Activated naive CD8-positive, alpha-beta T cell (primary cell): ENCODE data around the gene PPM1M.
A peak's percentile ranks its signal among the peaks of the same experiment; 100 is the strongest.

Experiments used
- H3K27ac Mint-ChIP-seq: one replicate; pipeline ENCODE4 v1.8.0; 2021; ENCODE audit warnings: mixed read lengths
- H3K27me3 Mint-ChIP-seq: one replicate; pipeline ENCODE4 v1.8.0; 2021; ENCODE audit warnings: mixed read lengths
- H3K36me3 Mint-ChIP-seq: one replicate; pipeline ENCODE4 v1.8.0; 2021; ENCODE audit warnings: mixed read lengths
- H3K4me1 Mint-ChIP-seq: one replicate; pipeline ENCODE4 v1.8.0; 2021; ENCODE audit warnings: low read depth, mixed read lengths
- H3K4me3 Mint-ChIP-seq: one replicate; pipeline ENCODE4 v1.8.0; 2021; ENCODE audit warnings: mild to moderate bottlenecking, mixed read lengths
- H3K9me3 Mint-ChIP-seq: one replicate; pipeline ENCODE4 v1.8.0; 2021; ENCODE audit warnings: low read depth, mixed read lengths

The PPM1M gene

DNA sequence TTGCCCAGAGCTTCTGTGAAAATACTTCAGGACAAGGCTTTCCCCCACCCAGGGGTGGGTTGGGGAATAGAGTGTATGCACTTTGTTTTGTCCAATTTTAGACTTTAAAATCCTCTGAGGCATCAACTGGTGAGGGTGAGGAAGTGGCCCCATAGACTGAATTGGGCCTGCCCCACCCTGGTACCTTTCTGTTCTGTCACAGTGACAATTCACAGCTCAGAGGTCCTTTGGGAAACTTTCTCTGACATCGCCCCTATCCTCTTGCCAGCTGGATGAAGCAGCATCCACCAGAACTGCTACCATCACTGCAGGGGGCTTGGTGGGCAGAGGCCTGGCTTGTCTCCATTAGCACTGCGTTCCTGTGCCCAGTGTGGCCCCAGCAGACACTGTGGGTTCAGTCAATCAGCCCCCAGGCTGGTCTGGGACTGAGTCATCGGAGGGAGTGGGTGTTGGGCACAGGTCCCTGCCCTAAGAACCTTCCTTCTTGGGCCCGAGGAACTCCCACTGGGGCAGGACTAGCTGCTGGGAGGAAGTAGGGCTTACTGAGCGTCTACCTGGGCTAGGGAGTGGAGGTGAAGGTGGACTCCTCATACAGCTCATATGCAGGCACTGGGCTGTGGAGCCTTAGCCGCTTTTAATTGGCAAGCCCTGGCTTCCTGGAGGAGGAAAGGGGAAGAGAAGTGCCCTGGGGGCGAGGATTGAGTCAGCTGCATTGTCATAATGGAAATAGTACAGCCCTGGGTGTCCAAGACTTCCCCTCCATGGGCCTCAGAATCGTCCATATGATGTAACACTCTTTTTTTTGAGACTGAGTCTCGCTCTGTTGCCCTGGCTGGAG lies 1.5 kb upstream of the PPM1M start:
- peak overlapping the region; percentile 89 for H3K27ac Mint-ChIP-seq
- no peaks in the 10 kb centered on the region for H3K27me3 Mint-ChIP-seq
- peak overlapping the region; percentile 81 for H3K4me3 Mint-ChIP-seq
- H3K9me3 Mint-ChIP-seq, result no peaks in the 10 kb centered on the region
- peaks cover 79% of the 10 kb centered on the region for H3K4me1 Mint-ChIP-seq
- H3K36me3 Mint-ChIP-seq, result peaks cover 3% of the 10 kb centered on the region

DNA sequence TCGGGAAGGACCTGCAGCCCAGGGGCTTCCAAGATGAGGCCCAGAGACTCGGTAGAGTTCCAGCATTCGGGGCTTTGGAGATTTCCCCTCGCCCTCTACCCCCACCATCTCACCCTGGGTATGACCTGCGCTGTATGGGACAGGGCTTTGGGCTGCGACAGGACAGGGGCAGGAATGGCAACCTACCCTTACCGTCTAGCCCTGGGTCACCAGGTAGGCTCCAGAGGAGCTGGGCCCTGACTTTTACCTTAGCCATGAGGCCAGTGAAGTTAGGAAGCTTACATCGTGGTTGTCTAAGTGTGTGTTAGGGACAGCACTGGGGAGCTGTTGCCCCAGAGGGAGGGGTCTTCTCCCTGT lies 683 bp downstream of the PPM1M start:
- H3K27me3 Mint-ChIP-seq, result no peaks in the 10 kb centered on the region
- H3K27ac Mint-ChIP-seq, result peak overlapping the region; percentile 88
- peaks cover 79% of the 10 kb centered on the region for H3K4me1 Mint-ChIP-seq
- H3K9me3 Mint-ChIP-seq, result no peaks in the 10 kb centered on the region
- peak overlapping the region; percentile 90 for H3K4me3 Mint-ChIP-seq
- peaks cover 7% of the 10 kb centered on the region for H3K36me3 Mint-ChIP-seq

DNA sequence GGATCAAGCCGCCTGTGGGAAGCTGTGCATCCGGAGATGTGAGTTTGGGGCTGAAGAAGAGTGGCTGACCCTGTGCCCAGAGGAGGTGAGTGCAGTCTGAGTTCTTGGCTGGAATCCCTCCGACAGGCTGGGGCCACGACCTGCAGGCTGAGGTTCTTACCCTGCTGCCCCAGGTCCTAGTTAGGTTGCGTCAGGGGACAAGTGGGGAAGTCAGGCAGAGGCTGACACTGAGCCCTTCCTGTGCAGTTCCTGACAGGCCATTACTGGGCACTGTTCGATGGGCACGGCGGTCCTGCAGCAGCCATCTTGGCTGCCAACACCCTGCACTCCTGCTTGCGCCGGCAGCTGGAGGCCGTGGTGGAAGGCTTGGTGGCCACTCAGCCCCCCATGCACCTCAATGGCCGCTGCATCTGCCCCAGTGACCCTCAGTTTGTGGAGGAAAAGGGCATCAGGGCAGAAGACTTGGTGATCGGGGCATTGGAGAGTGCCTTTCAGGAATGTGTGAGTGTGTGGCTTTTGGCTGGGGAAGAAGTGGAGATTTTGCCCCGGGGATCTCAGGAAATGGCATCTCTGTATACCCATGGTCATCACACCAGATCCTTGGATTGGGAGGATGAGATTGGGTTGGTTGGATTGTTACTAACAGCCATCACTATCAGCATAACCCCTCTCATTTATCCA lies 1.3 kb downstream of the PPM1M start:
- peaks cover 76% of the 10 kb centered on the region for H3K4me1 Mint-ChIP-seq
- no peaks in the 10 kb centered on the region for H3K27me3 Mint-ChIP-seq
- peak overlapping the region; percentile 88 for H3K27ac Mint-ChIP-seq
- peaks cover 7% of the 10 kb centered on the region for H3K36me3 Mint-ChIP-seq
- no peaks in the 10 kb centered on the region for H3K9me3 Mint-ChIP-seq
- H3K4me3 Mint-ChIP-seq, result peak overlapping the region; percentile 90

DNA sequence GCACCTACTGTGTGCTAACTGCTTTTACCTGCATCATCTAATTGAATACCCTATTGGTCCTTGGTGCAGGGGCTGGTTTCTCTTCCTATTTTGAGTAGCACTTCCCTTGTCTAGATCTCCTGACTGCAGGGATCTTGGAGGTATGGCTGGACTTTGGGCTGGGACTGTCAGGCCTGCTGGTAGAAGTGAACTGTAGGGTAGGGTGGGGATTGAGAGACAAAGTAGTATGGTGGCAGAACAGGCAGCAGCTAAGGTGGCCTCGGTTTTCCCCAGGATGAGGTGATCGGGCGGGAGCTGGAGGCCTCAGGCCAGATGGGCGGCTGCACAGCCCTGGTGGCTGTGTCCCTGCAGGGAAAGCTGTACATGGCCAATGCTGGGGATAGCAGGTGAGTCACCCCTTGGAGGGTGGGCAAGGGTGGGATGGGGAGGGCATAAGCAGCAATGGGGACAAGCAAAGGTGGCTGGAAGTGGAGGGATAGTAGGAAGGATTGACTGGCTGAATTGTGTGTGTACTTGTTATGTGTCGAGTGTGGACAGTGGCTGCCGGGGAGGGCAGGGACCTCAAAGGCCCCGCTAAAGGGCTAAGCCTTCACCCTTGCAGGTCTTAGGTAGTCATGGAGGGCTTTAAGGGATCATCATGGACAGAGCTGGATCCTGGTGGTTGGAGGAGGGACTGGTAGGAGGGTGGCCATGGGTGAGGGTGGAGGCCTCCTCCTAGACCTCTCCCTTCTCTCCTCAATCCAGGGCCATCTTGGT lies 2.0 kb downstream of the PPM1M start:
- Mint-ChIP-seq H3K9me3 (no peaks in the 10 kb centered on the region), H3K4me1 (peaks cover 77% of the 10 kb centered on the region), H3K27me3 (no peaks in the 10 kb centered on the region), H3K4me3 (peak overlapping the region; percentile 90), H3K27ac (peak overlapping the region; percentile 88), H3K36me3 (peaks cover 8% of the 10 kb centered on the region)

DNA sequence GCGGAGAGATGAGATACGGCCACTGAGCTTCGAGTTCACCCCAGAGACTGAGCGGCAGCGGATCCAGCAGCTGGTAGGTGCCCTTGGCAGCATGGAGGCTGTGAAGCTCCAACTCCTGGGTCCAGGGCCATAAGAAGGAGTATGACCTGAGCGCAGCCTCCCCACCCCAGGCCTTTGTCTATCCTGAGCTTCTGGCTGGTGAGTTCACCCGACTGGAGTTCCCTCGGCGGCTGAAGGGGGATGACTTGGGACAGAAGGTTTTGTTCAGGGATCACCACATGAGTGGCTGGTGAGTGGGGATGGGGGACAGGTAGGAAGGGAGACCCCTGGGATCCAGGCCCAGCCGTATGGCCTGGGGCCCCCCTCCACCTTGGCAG lies 2.6 kb downstream of the PPM1M start:
- Mint-ChIP-seq H3K36me3 (peaks cover 11% of the 10 kb centered on the region), H3K27me3 (no peaks in the 10 kb centered on the region), H3K9me3 (no peaks in the 10 kb centered on the region), H3K4me3 (peak overlapping the region; percentile 90), H3K27ac (peak overlapping the region; percentile 86), H3K4me1 (peaks cover 79% of the 10 kb centered on the region)

DNA sequence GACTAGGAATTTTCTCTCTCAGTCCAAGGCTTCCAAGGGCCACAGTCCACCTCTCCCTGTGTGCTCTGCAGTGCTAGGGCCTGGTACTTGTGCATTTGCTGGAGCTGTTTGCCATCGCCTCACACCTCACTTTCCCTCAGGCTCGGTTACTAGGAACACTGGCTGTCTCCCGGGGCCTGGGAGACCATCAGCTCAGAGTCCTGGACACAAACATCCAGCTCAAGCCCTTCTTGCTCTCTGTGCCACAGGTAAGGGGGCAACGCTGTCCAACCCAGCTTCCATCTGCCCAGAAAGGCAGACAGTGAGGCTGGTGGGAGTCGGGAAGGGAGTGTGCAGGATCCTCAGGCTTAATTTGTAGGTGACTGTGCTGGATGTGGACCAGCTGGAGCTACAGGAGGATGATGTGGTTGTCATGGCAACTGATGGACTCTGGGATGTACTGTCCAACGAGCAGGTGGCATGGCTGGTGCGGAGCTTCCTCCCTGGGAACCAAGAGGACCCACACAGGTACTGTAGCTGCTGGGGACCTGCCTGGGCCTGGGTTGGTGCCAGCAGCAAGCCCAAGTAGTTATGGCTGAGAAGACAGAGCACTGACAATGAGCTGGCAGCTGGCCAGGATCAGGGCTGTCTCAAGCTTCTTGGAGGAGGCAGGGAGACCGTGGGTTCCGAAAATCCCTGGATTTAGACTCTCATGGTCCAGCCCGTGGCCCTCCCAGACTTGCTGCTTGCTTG lies 3.4 kb downstream of the PPM1M start:
- Mint-ChIP-seq H3K4me1 (peaks cover 79% of the 10 kb centered on the region), H3K27ac (peak overlapping the region; percentile 86), H3K9me3 (no peaks in the 10 kb centered on the region), H3K4me3 (no peak overlapping the region), H3K27me3 (no peaks in the 10 kb centered on the region), H3K36me3 (peaks cover 12% of the 10 kb centered on the region)

DNA sequence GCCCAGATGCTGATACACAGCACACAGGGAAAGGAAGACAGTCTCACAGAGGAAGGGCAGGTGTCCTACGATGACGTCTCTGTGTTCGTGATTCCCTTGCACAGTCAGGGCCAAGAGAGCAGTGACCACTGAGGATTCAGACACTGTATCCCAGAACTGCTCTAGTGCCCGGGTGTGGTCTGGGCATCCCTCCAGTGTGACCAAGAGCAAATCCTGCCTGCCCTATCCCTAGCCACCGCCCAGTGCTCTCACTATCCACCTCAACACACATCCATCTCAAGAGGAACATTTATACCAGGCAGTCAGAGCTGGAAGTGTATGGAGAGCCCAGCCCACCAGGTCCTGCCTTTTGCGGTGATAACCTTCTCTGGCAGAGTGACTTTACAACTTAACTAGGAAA lies 4.1 kb downstream of the PPM1M start:
- H3K4me3 Mint-ChIP-seq, result peak overlapping the region; percentile 41

DNA sequence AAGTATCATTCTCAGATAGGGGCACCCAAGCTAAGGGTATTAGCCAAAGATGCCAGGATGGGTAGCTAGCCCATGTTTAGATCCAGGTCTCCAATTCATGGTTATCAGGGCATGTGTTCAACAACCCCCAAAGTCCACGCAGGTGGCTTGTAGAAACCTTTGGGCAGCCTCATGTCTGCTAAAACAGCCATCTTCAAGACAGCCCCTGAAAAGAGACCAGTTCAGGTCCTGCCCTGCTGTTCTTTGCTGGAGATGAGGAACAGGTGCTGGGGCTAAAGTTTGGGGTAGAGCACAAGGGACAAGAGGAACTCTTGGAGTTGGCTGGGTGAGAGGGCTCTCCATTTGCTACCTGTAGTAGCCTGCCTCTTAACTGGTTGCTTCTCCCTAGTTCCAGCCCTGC lies 4.6 kb downstream of the PPM1M start:
- Mint-ChIP-seq H3K4me1 (peaks cover 79% of the 10 kb centered on the region), H3K9me3 (no peaks in the 10 kb centered on the region), H3K4me3 (peak overlapping the region; percentile 53), H3K27ac (peak overlapping the region; percentile 61), H3K36me3 (peaks cover 12% of the 10 kb centered on the region), H3K27me3 (no peaks in the 10 kb centered on the region)

More for the DNA sequence above, 4.1 kb downstream of the PPM1M start:
- no peaks in the 10 kb centered on the region for H3K9me3 Mint-ChIP-seq
- H3K36me3 Mint-ChIP-seq, result peaks cover 12% of the 10 kb centered on the region
- peak overlapping the region; percentile 61 for H3K27ac Mint-ChIP-seq
- peaks cover 79% of the 10 kb centered on the region for H3K4me1 Mint-ChIP-seq
- no peaks in the 10 kb centered on the region for H3K27me3 Mint-ChIP-seq

DNA sequence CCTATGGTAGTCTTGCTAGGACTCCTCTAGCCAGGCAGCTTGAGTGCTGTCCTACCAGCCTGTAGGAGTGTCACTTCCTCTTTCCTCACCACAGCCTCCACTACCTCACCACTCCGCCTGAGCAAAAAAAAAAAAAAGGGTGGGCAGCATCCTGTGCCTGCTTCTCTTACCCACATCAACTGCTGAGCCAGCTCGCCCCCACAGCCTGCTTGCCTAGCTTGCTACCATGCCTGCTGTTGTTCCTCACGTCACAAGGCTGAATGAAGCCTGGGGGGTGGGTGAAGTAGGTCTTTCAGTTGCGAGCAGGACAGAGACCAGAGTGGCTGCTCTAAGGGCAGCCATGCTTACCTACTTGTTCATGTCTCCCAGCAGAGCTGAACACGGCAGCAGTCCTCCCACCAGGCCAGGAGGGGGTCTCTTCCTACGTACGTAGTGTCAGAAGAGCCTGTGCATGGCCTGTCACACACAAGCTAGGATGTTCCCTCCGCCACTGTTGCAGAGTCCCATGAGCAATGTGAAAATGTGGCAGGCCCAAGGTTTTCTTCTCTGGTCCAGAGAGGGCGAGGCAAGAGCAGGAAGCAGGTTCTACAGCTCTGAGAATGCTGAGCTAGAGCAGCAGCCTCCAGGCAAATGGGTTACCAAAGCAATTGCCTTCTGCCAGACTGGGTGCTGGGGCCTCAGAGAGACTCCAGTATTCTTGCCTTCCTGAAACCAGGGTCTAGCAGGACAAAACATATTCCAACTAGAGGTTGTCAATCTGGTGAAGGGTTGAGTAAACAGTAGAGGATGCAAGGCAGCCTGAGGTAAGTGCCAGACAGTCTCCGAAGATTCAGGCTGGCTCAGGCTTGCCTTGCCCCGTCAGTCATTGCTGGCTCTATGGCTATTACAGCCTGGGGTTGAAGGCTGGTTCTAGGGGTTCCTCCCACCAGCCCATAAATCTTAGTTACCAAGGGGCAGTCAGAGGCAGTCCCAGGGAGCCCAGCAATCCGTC lies 8.1 kb downstream of the PPM1M start:
- peak overlapping the region; percentile 85 for H3K4me3 Mint-ChIP-seq
- no peaks in the 10 kb centered on the region for H3K9me3 Mint-ChIP-seq
- H3K36me3 Mint-ChIP-seq, result peaks cover 20% of the 10 kb centered on the region
- H3K27me3 Mint-ChIP-seq, result no peaks in the 10 kb centered on the region
- H3K4me1 Mint-ChIP-seq, result peaks cover 86% of the 10 kb centered on the region
- H3K27ac Mint-ChIP-seq, result peak overlapping the region; percentile 98

DNA sequence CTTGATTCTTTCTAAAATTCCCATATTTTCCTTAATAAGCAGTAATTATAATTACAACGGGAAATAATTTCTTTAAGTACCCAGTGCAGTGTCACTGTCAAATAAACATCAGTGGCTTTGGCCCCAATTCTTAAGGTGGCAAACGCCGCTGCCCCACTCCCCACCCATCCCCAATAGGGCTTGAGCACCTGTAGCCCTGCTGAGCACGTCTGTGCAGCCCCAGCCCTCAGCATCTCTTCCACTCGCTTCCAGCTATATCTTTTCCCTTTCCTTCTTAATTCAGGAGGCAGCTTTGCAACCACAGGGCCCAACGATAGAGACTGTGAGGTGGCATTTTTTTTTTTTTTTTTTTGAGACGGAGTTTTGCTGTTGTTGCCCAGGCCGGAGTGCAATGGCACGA lies 9.0 kb downstream of the PPM1M start:
- Mint-ChIP-seq H3K4me3 (peak overlapping the region; percentile 32), H3K27ac (peak overlapping the region; percentile 98), H3K4me1 (peaks cover 88% of the 10 kb centered on the region), H3K27me3 (no peaks in the 10 kb centered on the region), H3K36me3 (peaks cover 22% of the 10 kb centered on the region), H3K9me3 (no peaks in the 10 kb centered on the region)

DNA sequence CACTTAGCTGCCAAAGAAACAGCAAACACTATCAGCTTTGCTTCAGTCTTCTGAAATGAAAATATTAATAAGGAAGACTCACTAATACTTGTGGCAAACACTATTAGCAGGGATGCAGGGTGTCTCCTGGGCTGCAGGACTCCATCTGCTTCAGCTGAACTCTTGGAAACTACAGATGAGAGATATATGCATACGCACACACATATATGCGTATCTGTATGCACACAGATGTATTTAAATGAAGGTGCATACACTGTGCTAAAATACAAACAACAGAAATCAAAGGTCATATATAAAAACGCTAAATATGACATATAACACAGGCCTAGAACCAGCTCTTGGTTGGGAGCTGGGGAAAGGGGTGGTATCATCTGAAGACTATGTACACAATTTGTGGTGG lies 10.6 kb downstream of the PPM1M start:
- Mint-ChIP-seq H3K4me1 (peaks cover 86% of the 10 kb centered on the region), H3K4me3 (no peak overlapping the region), H3K9me3 (no peaks in the 10 kb centered on the region), H3K36me3 (peaks cover 23% of the 10 kb centered on the region), H3K27me3 (no peaks in the 10 kb centered on the region), H3K27ac (peak overlapping the region; percentile 82)

DNA sequence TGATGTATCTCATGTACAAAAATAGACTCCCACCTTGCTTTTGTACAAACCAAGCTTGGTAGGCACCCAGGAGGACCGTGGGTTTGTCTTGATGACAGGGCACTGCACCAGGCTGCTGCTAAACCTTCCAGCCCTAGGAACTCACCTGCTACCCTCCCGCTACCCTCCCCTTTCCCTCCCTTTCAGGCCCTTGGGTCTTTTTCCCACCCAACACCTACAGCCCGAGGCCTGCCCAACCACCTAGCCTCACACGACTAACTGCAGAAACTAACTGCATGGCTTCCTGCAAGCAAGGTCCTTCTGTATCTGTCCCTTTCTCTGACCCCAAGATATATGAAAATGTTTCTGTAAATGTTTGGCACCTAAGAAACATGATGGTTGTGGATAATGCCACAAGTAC lies 11.1 kb downstream of the PPM1M start:
- H3K9me3 Mint-ChIP-seq, result no peaks in the 10 kb centered on the region
- H3K27me3 Mint-ChIP-seq, result no peaks in the 10 kb centered on the region
- H3K4me1 Mint-ChIP-seq, result peaks cover 90% of the 10 kb centered on the region
- no peak overlapping the region for H3K4me3 Mint-ChIP-seq
- H3K36me3 Mint-ChIP-seq, result peaks cover 25% of the 10 kb centered on the region
- H3K27ac Mint-ChIP-seq, result peak overlapping the region; percentile 82

DNA sequence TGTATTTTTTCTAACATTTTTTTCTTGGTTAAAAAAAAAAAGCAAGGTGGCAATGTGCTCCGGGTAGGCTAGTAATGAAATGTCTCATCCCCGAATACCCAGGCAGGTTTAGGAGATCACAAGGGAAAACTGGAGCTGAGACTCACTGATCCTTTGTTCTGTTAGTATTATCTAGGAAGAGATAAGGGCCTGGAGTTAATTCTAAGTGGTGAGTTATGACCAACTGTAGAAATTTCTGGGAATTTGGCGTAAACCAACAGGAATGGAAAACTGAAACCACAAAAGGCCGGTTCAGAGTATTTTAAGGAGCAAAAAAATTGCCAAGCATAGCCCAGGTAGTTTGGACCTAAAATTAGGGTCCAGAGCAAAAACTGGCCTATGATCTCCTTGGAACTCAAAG lies 12.4 kb downstream of the PPM1M start:
- Mint-ChIP-seq H3K9me3 (no peaks in the 10 kb centered on the region), H3K27ac (peak overlapping the region; percentile 82), H3K4me3 (no peak overlapping the region), H3K27me3 (no peaks in the 10 kb centered on the region), H3K4me1 (peaks cover 92% of the 10 kb centered on the region), H3K36me3 (peaks cover 28% of the 10 kb centered on the region)

DNA sequence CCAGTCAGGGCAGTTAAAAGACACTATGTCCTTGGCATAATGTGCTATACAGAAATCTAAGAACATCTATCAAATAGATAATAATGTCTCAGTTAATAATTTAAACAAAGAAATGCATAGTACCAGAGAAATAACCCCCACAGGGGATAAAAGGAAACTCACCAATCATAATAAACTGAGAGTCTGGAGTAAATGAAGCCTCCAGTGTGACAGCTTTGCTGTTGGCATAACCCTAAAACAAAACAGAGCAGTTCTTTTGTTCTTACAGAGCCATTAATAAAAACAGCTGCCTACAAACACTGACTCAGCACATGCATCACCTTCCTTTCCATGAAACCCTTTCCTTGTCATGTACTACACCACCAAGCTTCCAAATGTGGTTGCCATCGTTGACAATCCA lies 13.5 kb downstream of the PPM1M start:
- H3K9me3 Mint-ChIP-seq, result no peaks in the 10 kb centered on the region
- no peak overlapping the region for H3K4me3 Mint-ChIP-seq
- peak overlapping the region; percentile 82 for H3K27ac Mint-ChIP-seq
- H3K4me1 Mint-ChIP-seq, result peaks cover 91% of the 10 kb centered on the region
- H3K27me3 Mint-ChIP-seq, result no peaks in the 10 kb centered on the region
- peaks cover 32% of the 10 kb centered on the region for H3K36me3 Mint-ChIP-seq
